A549 (cell line): ENCODE data around the gene MYH11. TPM values are rescaled to one million over a fixed set of nuclear protein-coding genes. Genes with fewer than 3 reads are reported as not detected.

Experiments used
- ATAC-seq, 2 experiments: fragments of 200-7000 bp in 1 of 2; fragments of >200 bp in 1 of 2; cut with Nextera tagmentation in 1 of 2; cut with Tn5 transposase in 1 of 2; 3 replicates each; pipeline versions ENCODE4 v1.8.0 to v1.9.1; 2018 to 2020; ENCODE audit warnings: mild to moderate bottlenecking in 1 of 2, moderate library complexity in 1 of 2
- CTCF ChIA-PET: fragments of 300-600 bp; sonication (Branson Sonifier 250); formaldehyde crosslinking; extraction: SDS; loops from one replicate; lab custom pipeline; 2021; ENCODE audit warnings: antibody characterized with exemption, inconsistent platforms; lab: Yijun Ruan, JAX
- POLR2A ChIA-PET: fragments of 350-600 bp; formaldehyde crosslinking; extraction: SDS; loops from one replicate; lab custom pipeline; 2021; ENCODE audit warnings: antibody characterized with exemption, inconsistent platforms; lab: Yijun Ruan, JAX
- DNase-seq, 2 experiments: peaks; one replicate each; pipeline versions ENCODE4 v3.0.0 to v3.0.0-alpha.2; 2011 to 2016; ENCODE audit warnings: low read depth in 1 of 2, low spot score in 1 of 2
- FAIRE-seq: peaks from 2 replicates; lab custom pipeline; 2011; peaks lifted over from hg19 to GRCh38; lab: Jason Lieb, UNC
- H3K27ac ChIP-seq, 2 experiments: fragments of >200 bp; sonication (Bioruptor Twin); formaldehyde crosslinking; 3 replicates each; pipeline ENCODE4 v1.5.1; 2016 to 2017
- H3K4me1 ChIP-seq: fragments of >200 bp; sonication (Bioruptor Twin); formaldehyde crosslinking; 3 replicates; pipeline ENCODE4 v1.6.1; 2016
- H3K4me2 ChIP-seq: fragments of >200 bp; sonication (Bioruptor Twin); formaldehyde crosslinking; 3 replicates; pipeline ENCODE4 v1.6.1; 2016
- H3K4me3 ChIP-seq: fragments of >200 bp; sonication (Bioruptor Twin); formaldehyde crosslinking; 3 replicates; pipeline ENCODE4 v1.5.1; 2016
- H3K9me3 ChIP-seq: fragments of >200 bp; sonication (Bioruptor Twin); formaldehyde crosslinking; 3 replicates; pipeline ENCODE4 v1.6.1; 2016
- BHLHE40 ChIP-seq: IDR thresholded peaks from 2 replicates; pipeline ENCODE4 v1.6.1; 2012; ENCODE audit warnings: low read depth, low read length, inconsistent platforms
- CEBPB ChIP-seq, 2 experiments: fragments of >200 bp in 1 of 2; sonication (Bioruptor Twin) in 1 of 2; formaldehyde crosslinking in 1 of 2; IDR thresholded peaks; 2 replicates each; pipeline ENCODE4 v1.6.1; 2012 to 2016
- CTCF ChIP-seq: fragments of >200 bp; sonication (Bioruptor Twin); formaldehyde crosslinking; IDR thresholded peaks from 3 replicates; pipeline ENCODE4 v1.5.1; 2016
- ESRRA ChIP-seq: fragments of 150-350 bp; IDR thresholded peaks from 2 replicates; pipeline ENCODE4 v1.6.1; 2014; ENCODE audit warnings: mild to moderate bottlenecking, low read length, borderline replicate concordance
- FOSB ChIP-seq: fragments of 250-450 bp; sonication (Bioruptor Pico); IDR thresholded peaks from 2 replicates; pipeline ENCODE4 v1.5.0; 2020; ENCODE audit warnings: mild to moderate bottlenecking, moderate library complexity
- JUN ChIP-seq, 2 experiments: fragments of >200 bp; sonication (Bioruptor Twin); formaldehyde crosslinking; IDR thresholded peaks; 2 replicates in 1 of 2; 3 replicates in 1 of 2; pipeline ENCODE4 v1.6.1; 2016 to 2017
- JUNB ChIP-seq: fragments of >200 bp; sonication (Bioruptor Twin); formaldehyde crosslinking; IDR thresholded peaks from 2 replicates; pipeline ENCODE4 v1.6.1; 2016
- KDM1A ChIP-seq: fragments of 200-600 bp; sonication (generic); IDR thresholded peaks from 2 replicates; pipeline ENCODE4 v1.6.1; 2016; ENCODE audit warnings: low read depth, mild to moderate bottlenecking
- MAFK ChIP-seq: fragments of 450-650 bp; IDR thresholded peaks from 2 replicates; pipeline ENCODE4 v1.6.1; 2014; ENCODE audit not compliant: partially characterized antibody
- MAZ ChIP-seq: fragments of 150-350 bp; IDR thresholded peaks from 2 replicates; pipeline ENCODE4 v1.6.1; 2014; ENCODE audit warnings: antibody characterized with exemption, low read depth, low read length, borderline replicate concordance
- MYC ChIP-seq: IDR thresholded peaks from 2 replicates; pipeline ENCODE4 v1.6.1; 2012; ENCODE audit warnings: mild to moderate bottlenecking, inconsistent platforms, low read length, improper control_type of control experiment, borderline replicate concordance
- NR3C1 ChIP-seq: fragments of >200 bp; sonication (Bioruptor Twin); formaldehyde crosslinking; IDR thresholded peaks from 3 replicates; pipeline ENCODE4 v1.6.1; 2017
- RAD21 ChIP-seq, 2 experiments: fragments of >200 bp in 1 of 2; sonication (Bioruptor Twin) in 1 of 2; formaldehyde crosslinking in 1 of 2; IDR thresholded peaks in 1 of 2; conservative IDR thresholded peaks in 1 of 2; 2 replicates in 1 of 2; 3 replicates in 1 of 2; pipeline ENCODE4 v1.6.1; 2012 to 2018; ENCODE audit warnings: inconsistent platforms in 1 of 2
- REST ChIP-seq: fragments of 200-600 bp; sonication (generic); IDR thresholded peaks from 2 replicates; pipeline ENCODE4 v1.6.1; 2016; ENCODE audit warnings: antibody characterized with exemption, mild to moderate bottlenecking, moderate library complexity
- RFX5 ChIP-seq: fragments of 450-650 bp; IDR thresholded peaks from 2 replicates; pipeline ENCODE4 v1.7.1; 2014; ENCODE audit warnings: antibody characterized with exemption, mild to moderate bottlenecking, moderate library complexity
- TFCP2L1 ChIP-seq: fragments of 250-450 bp; sonication (Bioruptor Pico); IDR thresholded peaks from 2 replicates; pipeline ENCODE4 v1.5.0; 2021; ENCODE audit warnings: mild to moderate bottlenecking
- TP53 ChIP-seq: fragments of 250-450 bp; sonication (Bioruptor Pico); IDR thresholded peaks from 2 replicates; pipeline ENCODE4 v1.5.0; 2021; ENCODE audit warnings: mild to moderate bottlenecking, moderate library complexity
- ZNF302 ChIP-seq: fragments of 250-450 bp; sonication (Bioruptor Pico); IDR thresholded peaks from 2 replicates; pipeline ENCODE4 v1.9.0; 2021; ENCODE audit warnings: inconsistent platforms, mild to moderate bottlenecking, moderate library complexity
- WGBS: methylation state at CpG from one replicate; pipeline ENCODE4 v1.1.6; 2017; ENCODE audit errors: missing lambda C conversion rate; 5-methylcytosine and 5-hydroxymethylcytosine counted together
- polyA plus RNA-seq, 4 experiments: library from polyadenylated mRNA; depleted of rRNA in 3 of 4; stranded (reverse); fragments of >200 nt; fragmentation: RNase III in 1 of 4; extraction: RNeasy Plus Mini Kit Qiagen cat#74134 plus additional on column Dnase treatment in 1 of 4; gene quantifications; 2 replicates in 3 of 4; 3 replicates in 1 of 4; pipeline ENCODE4 v1.2.3, GENCODE V29; 2011 to 2017
- TF ChIP-seq, protein P1 (sequence below): fragments of 150-350 bp; IDR thresholded peaks from 2 replicates; pipeline ENCODE4 v1.6.1; 2014; ENCODE audit warnings: low read depth, mild to moderate bottlenecking, low read length
- TF ChIP-seq, protein P2 (sequence below): fragments of 250-450 bp; sonication (Bioruptor Pico); IDR thresholded peaks from 2 replicates; pipeline ENCODE4 v1.5.0; 2021; ENCODE audit warnings: mild to moderate bottlenecking, moderate library complexity, borderline replicate concordance

Gene MYH11
- polyA plus RNA-seq, 2 of the 4 experiments (the other 2 are of a cell fraction) = 0.03 to 0.09 TPM

DNA sequence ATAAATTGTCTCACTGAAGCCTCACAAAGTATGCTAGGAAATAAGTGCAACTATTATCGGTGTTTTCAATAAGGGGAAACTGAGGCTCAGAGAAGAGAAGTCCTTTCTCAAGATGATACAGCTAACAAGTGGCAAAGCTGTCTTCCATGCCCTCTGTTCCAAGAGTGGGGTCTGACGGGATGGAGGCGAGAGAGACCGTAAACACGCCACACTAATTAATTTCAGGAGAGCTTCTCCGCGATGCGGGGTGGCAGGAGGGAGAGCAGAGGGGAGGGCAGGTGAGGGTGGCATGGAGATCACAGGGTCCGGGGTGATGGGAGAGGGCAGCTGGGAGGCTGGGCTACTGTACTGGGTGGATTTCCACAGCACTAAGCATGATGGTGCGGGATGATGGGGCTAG is 80.3 kb downstream of the MYH11 start:
- H3K27ac ChIP-seq = no peak overlapping the region
- POLR2A ChIA-PET = no interaction called here
- 71% methylated on average over 10 of the region's 10 CpGs for WGBS
- no peaks in the 10 kb centered on the region for H3K9me3 ChIP-seq
- no peak overlapping the region for H3K4me2 ChIP-seq
- H3K4me1 ChIP-seq = no peaks in the 10 kb centered on the region
- FAIRE-seq (no peak), ATAC-seq (no peak), DNase-seq (no peak)
- CTCF ChIA-PET = interaction anchor here (0.6 to 3.9 kb wide), 16 partner anchors 9 to 391 kb away, joined by 3 to 36 read pairs (median 7); no protein-coding TSS in a partner anchor
- no peak overlapping the region for H3K4me3 ChIP-seq
- TF ChIP-seq JUNB = no peak
- TF ChIP-seq RFX5 = no peak
- TF ChIP-seq REST = no peak
- TF ChIP-seq TP53 (CRISPR knock-in tag) = no peak
- no peak for TF ChIP-seq ESRRA
- no peak for TF ChIP-seq TFCP2L1
- no peak for TF ChIP-seq NR3C1

- ChIA-PET POLR2A (no interaction called here), CTCF (interaction anchor here (0.6 to 3.9 kb wide), 5 partner anchors 9 to 152 kb away, joined by 3 to 36 read pairs (median 18); no protein-coding TSS in a partner anchor)
- WGBS = 38% methylated on average over 7 of the region's 7 CpGs
- no peak overlapping the region for H3K4me3 ChIP-seq
- DNase-seq = no peak
- H3K27ac ChIP-seq = no peak overlapping the region
- H3K4me1 ChIP-seq = no peaks in the 10 kb centered on the region
- ATAC-seq = no peak
- no peak overlapping the region for H3K4me2 ChIP-seq
- no peak for TF ChIP-seq BHLHE40
- TF ChIP-seq RFX5 = no peak
- TF ChIP-seq MAZ = no peak
- TF ChIP-seq, all 56 proteins: peak for 0
- no peaks in the 10 kb centered on the region for H3K9me3 ChIP-seq
- FAIRE-seq = no peak
These were observed 81.0 kb downstream of the MYH11 start for GRCh38 chr16:15775663-15776304.

- POLR2A ChIA-PET = no interaction called here
- Histone ChIP-seq H3K4me2 (no peak overlapping the region), H3K9me3 (no peaks in the 10 kb centered on the region), H3K27ac (no peak overlapping the region), H3K4me3 (no peak overlapping the region), H3K4me1 (no peaks in the 10 kb centered on the region)
- TF ChIP-seq ZNF302 (CRISPR knock-in tag) (no peak), NR3C1 (no peak), MAFK (no peak), CTCF (no peak), TP53 (CRISPR knock-in tag) (no peak), KDM1A (no peak), FOSB (CRISPR knock-in tag) (no peak), JUN (IDR thresholded peaks at IDR 0.05) (no peak), RAD21 (conservative IDR thresholded peaks at IDR 0.05 in 1 of 2, IDR thresholded peaks at IDR 0.05 in 1 of 2) (no peak), MYC (no peak), CEBPB (IDR thresholded peaks at IDR 0.05) (no peak)
- TF ChIP-seq, protein P1, sequence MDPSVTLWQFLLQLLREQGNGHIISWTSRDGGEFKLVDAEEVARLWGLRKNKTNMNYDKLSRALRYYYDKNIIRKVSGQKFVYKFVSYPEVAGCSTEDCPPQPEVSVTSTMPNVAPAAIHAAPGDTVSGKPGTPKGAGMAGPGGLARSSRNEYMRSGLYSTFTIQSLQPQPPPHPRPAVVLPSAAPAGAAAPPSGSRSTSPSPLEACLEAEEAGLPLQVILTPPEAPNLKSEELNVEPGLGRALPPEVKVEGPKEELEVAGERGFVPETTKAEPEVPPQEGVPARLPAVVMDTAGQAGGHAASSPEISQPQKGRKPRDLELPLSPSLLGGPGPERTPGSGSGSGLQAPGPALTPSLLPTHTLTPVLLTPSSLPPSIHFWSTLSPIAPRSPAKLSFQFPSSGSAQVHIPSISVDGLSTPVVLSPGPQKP = no peak
- TF ChIP-seq, protein P2, sequence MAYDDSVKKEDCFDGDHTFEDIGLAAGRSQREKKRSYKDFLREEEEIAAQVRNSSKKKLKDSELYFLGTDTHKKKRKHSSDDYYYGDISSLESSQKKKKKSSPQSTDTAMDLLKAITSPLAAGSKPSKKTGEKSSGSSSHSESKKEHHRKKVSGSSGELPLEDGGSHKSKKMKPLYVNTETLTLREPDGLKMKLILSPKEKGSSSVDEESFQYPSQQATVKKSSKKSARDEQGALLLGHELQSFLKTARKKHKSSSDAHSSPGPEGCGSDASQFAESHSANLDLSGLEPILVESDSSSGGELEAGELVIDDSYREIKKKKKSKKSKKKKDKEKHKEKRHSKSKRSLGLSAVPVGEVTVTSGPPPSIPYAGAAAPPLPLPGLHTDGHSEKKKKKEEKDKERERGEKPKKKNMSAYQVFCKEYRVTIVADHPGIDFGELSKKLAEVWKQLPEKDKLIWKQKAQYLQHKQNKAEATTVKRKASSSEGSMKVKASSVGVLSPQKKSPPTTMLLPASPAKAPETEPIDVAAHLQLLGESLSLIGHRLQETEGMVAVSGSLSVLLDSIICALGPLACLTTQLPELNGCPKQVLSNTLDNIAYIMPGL = no peak
- CTCF ChIA-PET = interaction anchor here (0.8 to 1.1 kb wide), 2 partner anchors 10 to 16 kb away, joined by 3 to 5 read pairs; no protein-coding TSS in a partner anchor
- ATAC-seq (peak in 1 of 2 experiments; percentile 49; a peak in 3 of 6 replicates), DNase-seq (peak; percentile 22 to 68), FAIRE-seq (no peak)
These were observed 81.6 kb downstream of the MYH11 start for GRCh38 chr16:15775209-15775608.
